ENCODE results near the gene MEP1A.

DNA sequence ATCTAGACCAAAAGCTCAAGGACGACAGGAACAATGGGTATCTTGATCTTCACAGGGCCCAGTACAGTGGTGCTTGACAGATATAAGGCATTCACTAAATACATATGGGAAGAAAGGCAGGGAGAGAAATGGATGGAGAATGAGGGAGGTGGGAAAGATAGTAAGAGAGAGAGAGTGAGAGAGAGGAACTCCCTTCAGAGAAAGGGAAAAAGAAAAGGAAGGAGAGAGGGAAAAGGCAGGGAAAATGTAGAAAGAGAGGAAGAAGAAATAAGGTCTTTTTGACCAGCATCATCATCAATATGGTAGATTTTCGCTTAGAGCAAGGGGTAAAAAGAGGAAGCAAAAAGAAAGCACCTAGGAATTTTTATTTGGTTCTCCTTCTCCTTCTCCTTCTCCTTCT lies 47.2 kb upstream of the MEP1A start:
- TF ChIP-seq NFIB (CRISPR knock-in tag; IDR thresholded peaks at IDR 0.05; ENCODE audit: borderline replicate concordance) = no peak
- no peak for TF ChIP-seq NFYB (CRISPR knock-in tag; IDR thresholded peaks at IDR 0.05)
- TF ChIP-seq, protein P1, sequence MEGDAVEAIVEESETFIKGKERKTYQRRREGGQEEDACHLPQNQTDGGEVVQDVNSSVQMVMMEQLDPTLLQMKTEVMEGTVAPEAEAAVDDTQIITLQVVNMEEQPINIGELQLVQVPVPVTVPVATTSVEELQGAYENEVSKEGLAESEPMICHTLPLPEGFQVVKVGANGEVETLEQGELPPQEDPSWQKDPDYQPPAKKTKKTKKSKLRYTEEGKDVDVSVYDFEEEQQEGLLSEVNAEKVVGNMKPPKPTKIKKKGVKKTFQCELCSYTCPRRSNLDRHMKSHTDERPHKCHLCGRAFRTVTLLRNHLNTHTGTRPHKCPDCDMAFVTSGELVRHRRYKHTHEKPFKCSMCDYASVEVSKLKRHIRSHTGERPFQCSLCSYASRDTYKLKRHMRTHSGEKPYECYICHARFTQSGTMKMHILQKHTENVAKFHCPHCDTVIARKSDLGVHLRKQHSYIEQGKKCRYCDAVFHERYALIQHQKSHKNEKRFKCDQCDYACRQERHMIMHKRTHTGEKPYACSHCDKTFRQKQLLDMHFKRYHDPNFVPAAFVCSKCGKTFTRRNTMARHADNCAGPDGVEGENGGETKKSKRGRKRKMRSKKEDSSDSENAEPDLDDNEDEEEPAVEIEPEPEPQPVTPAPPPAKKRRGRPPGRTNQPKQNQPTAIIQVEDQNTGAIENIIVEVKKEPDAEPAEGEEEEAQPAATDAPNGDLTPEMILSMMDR (CRISPR knock-in tag; IDR thresholded peaks at IDR 0.05) = no peak
- TF ChIP-seq NR3C1 (CRISPR knock-in tag; IDR thresholded peaks at IDR 0.05) = no peak
- no peak for TF ChIP-seq MYC (CRISPR knock-in tag; IDR thresholded peaks at IDR 0.05; ENCODE audit: borderline replicate concordance)
- no peak for TF ChIP-seq GTF2F1 (IDR thresholded peaks at IDR 0.05; ENCODE audit: low read length)
- TF ChIP-seq MAFG (CRISPR knock-in tag; IDR thresholded peaks at IDR 0.05) = no peak
- TF ChIP-seq NKX3-1 (CRISPR knock-in tag; IDR thresholded peaks at IDR 0.05) = no peak
- TF ChIP-seq ZNF780A (CRISPR knock-in tag; IDR thresholded peaks at IDR 0.05) = no peak
- no peak for TF ChIP-seq KAT2B (IDR thresholded peaks at IDR 0.05; ENCODE audit: borderline replicate concordance, low read depth, low read length)
- no peak for TF ChIP-seq SMC3 (IDR thresholded peaks at IDR 0.05; ENCODE audit: low read length)
- TF ChIP-seq DMAP1 (CRISPR knock-in tag; IDR thresholded peaks at IDR 0.05) = no peak
- no peak for TF ChIP-seq ZNF263 (CRISPR knock-in tag; IDR thresholded peaks at IDR 0.05)

Measured in HepG2 (cell line).